Caco-2 (cell line): ENCODE data around the gene LRBA. TPM values are rescaled to one million over a fixed set of nuclear protein-coding genes. Genes with fewer than 3 reads are reported as not detected.

ENCODE experiments used
- BruUV-seq: library from RNA; stranded (reverse); fragments of 400-500 nt; replicated peaks from 2 replicates; lab custom pipeline; 2021; lab: Mats Ljungman, UMichigan
- CTCF ChIA-PET: fragments of 300-600 bp; sonication (Branson Sonifier 250); formaldehyde crosslinking; loops from one replicate; lab custom pipeline; 2022; ENCODE audit warnings: antibody characterized with exemption; lab: Charles Lee
- POLR2A ChIA-PET: fragments of 300-600 bp; sonication (Branson Sonifier 250); formaldehyde crosslinking; loops from one replicate; lab custom pipeline; 2022; ENCODE audit warnings: antibody characterized with exemption; lab: Charles Lee
- DNase-seq, 2 experiments: peaks; one replicate each; pipeline versions ENCODE4 v3.0.0 to v3.0.0-alpha.2; 2020 to 2022
- H3K27me3 ChIP-seq: replicated peaks from 2 replicates; pipeline ENCODE4 v1.6.0; 2011; ENCODE audit warnings: low read length; ENCODE audit not compliant: control insufficient read depth, insufficient read depth
- H3K36me3 ChIP-seq: 2 replicates; pipeline ENCODE4 v1.5.1; 2011; ENCODE audit warnings: low read length; ENCODE audit not compliant: control insufficient read depth, insufficient read depth
- H3K4me1 ChIP-seq: fragments of 250-450 bp; sonication (Bioruptor Pico); 2 replicates; pipeline ENCODE4 v1.5.1; 2020; ENCODE audit warnings: mild to moderate bottlenecking
- H3K4me3 ChIP-seq: 2 replicates; pipeline ENCODE4 v1.5.1; 2011; ENCODE audit warnings: low read depth, mild to moderate bottlenecking, control low read depth, low read length
- H3K9me3 ChIP-seq: fragments of 250-450 bp; sonication (Bioruptor Pico); 2 replicates; pipeline ENCODE4 v1.5.1; 2020; ENCODE audit warnings: mild to moderate bottlenecking, moderate library complexity
- H3K27ac Mint-ChIP-seq: one replicate; pipeline ENCODE4 v1.8.0; 2022; ENCODE audit warnings: mixed read lengths; ENCODE audit not compliant: unreplicated experiment
- H3K27me3 Mint-ChIP-seq: one replicate; pipeline ENCODE4 v1.8.0; 2022; ENCODE audit warnings: mixed read lengths; ENCODE audit not compliant: insufficient read depth, unreplicated experiment
- H3K36me3 Mint-ChIP-seq: one replicate; pipeline ENCODE4 v1.8.0; 2022; ENCODE audit warnings: mild to moderate bottlenecking, mixed read lengths; ENCODE audit not compliant: insufficient read depth, unreplicated experiment
- H3K4me1 Mint-ChIP-seq: one replicate; pipeline ENCODE4 v1.8.0; 2022; ENCODE audit warnings: low read depth, mixed read lengths; ENCODE audit not compliant: unreplicated experiment
- H3K4me3 Mint-ChIP-seq: one replicate; pipeline ENCODE4 v1.8.0; 2022; ENCODE audit warnings: mild to moderate bottlenecking, moderate library complexity, mixed read lengths; ENCODE audit not compliant: unreplicated experiment
- H3K9me3 Mint-ChIP-seq: one replicate; pipeline ENCODE4 v1.8.0; 2022; ENCODE audit warnings: mixed read lengths; ENCODE audit not compliant: unreplicated experiment
- intact Hi-C: fragments of 100-400 bp; cut with micrococcal nuclease; formaldehyde crosslinking; loops from one replicate; pipeline ENCODE4 v1.10.0; 2022; ENCODE audit not compliant: unreplicated experiment
- total RNA-seq: library from RNA; stranded (reverse); gene quantifications from 2 replicates; pipeline ENCODE4 v1.2.3, GENCODE V29; 2022
- TF ChIP-seq, protein P1 (sequence below), 2 experiments: fragments of 200-600 bp in 1 of 2; IDR thresholded peaks; 1 replicate in 1 of 2; 2 replicates in 1 of 2; pipeline versions ENCODE4 v1.5.1 to v1.8.0; 2011 to 2022; ENCODE audit warnings: antibody characterized with exemption in 1 of 2, control low read depth in 1 of 2, inconsistent platforms in 1 of 2, low read depth in 1 of 2, low read length in 1 of 2, mild to moderate bottlenecking in 1 of 2, moderate library complexity in 1 of 2; ENCODE audit not compliant: insufficient read depth in 1 of 2, severe bottlenecking in 1 of 2, unreplicated experiment in 1 of 2

LRBA gene
- total RNA-seq, 1 experiment from 2014 or later = 53.2 TPM

GRCh38 chr4:150773729-150774449, 241.2 kb downstream of the LRBA start:
- Histone ChIP-seq H3K4me3 (no peak overlapping the region), H3K36me3 (no peaks in the 10 kb centered on the region; the same call in 1 of the 2 replicates), H3K9me3 (no peaks in the 10 kb centered on the region), H3K27me3 (no peaks in the 10 kb centered on the region), H3K4me1 (peaks cover 57% of the 10 kb centered on the region)
- DNase-seq = no peak
- peaks cover 11% of the 10 kb centered on the region for H3K9me3 Mint-ChIP-seq
- intact Hi-C loops = no loop called here
- no TSS peak for BruUV-seq
- TF ChIP-seq, protein P1, sequence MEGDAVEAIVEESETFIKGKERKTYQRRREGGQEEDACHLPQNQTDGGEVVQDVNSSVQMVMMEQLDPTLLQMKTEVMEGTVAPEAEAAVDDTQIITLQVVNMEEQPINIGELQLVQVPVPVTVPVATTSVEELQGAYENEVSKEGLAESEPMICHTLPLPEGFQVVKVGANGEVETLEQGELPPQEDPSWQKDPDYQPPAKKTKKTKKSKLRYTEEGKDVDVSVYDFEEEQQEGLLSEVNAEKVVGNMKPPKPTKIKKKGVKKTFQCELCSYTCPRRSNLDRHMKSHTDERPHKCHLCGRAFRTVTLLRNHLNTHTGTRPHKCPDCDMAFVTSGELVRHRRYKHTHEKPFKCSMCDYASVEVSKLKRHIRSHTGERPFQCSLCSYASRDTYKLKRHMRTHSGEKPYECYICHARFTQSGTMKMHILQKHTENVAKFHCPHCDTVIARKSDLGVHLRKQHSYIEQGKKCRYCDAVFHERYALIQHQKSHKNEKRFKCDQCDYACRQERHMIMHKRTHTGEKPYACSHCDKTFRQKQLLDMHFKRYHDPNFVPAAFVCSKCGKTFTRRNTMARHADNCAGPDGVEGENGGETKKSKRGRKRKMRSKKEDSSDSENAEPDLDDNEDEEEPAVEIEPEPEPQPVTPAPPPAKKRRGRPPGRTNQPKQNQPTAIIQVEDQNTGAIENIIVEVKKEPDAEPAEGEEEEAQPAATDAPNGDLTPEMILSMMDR (IDR thresholded peaks at IDR 0.05; ENCODE audit: insufficient read depth in 1 of 2, low read depth in 1 of 2, low read length in 1 of 2, severe bottlenecking in 1 of 2, unreplicated experiment in 1 of 2) = no peak
- peaks cover 10% of the 10 kb centered on the region for H3K36me3 Mint-ChIP-seq
- H3K4me3 Mint-ChIP-seq = no peak overlapping the region
- H3K27ac Mint-ChIP-seq = no peak overlapping the region
- ChIA-PET CTCF (no interaction called here), POLR2A (no interaction called here)
- no peaks in the 10 kb centered on the region for H3K27me3 Mint-ChIP-seq
- peaks cover 32% of the 10 kb centered on the region for H3K4me1 Mint-ChIP-seq

DNA sequence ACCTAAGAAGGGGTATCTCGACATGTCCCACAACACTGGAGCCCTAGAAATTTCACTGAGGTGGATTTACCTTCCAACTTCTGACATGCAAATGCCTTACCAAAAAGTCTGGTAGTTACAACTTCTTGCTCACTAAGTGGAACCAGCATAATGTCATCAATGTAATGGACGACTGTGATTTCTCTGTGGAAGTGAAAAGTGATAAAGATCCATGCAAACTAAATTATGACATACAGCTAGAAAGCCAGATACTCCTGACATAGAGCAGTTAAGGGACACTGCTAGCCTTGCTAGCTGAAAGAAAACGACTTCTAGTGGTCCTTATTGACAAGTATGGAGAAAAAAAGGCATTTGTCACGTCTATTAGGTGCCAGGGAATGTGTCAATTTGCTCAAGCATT, 242.1 kb downstream of the LRBA start:
- no peak for DNase-seq
- POLR2A ChIA-PET = no interaction called here
- no TSS peak for BruUV-seq
- CTCF ChIA-PET = no interaction called here
- Histone ChIP-seq H3K4me1 (peaks cover 56% of the 10 kb centered on the region), H3K27me3 (no peaks in the 10 kb centered on the region), H3K36me3 (no peaks in the 10 kb centered on the region; the same call in 1 of the 2 replicates), H3K4me3 (no peak overlapping the region), H3K9me3 (no peaks in the 10 kb centered on the region)
- H3K9me3 Mint-ChIP-seq = peaks cover 11% of the 10 kb centered on the region
- H3K36me3 Mint-ChIP-seq = peaks cover 10% of the 10 kb centered on the region
- H3K4me3 Mint-ChIP-seq = no peak overlapping the region
- no peak overlapping the region for H3K27ac Mint-ChIP-seq
- peaks cover 40% of the 10 kb centered on the region for H3K4me1 Mint-ChIP-seq
- no peaks in the 10 kb centered on the region for H3K27me3 Mint-ChIP-seq
- TF ChIP-seq, protein P1 (IDR thresholded peaks at IDR 0.05; ENCODE audit: insufficient read depth in 1 of 2, low read depth in 1 of 2, low read length in 1 of 2, severe bottlenecking in 1 of 2, unreplicated experiment in 1 of 2) = no peak
- intact Hi-C loops = no loop called here

DNA sequence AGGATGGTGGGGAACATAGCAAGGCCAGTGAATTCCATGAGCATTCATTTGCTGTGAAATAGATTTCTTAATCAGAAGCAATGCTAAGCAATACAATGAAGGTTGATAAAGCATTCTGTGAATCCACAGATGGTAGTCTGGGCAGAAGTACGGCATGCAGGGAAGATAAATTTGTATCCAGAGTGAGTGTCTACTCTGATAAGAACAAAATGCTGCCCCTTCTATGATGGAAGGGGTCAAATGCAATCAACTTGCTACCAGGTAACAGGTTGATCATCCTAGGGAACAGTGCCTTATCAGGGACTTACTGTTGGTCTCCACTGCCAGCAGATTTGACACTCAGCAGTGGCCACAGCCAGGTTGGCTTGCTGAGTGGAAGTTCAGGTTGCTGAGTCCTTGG, 243.7 kb downstream of the LRBA start:
- H3K36me3 ChIP-seq = no peaks in the 10 kb centered on the region; the same call in 1 of the 2 replicates

More for the DNA sequence above, 243.7 kb downstream of the LRBA start:
- Mint-ChIP-seq H3K4me1 (peaks cover 43% of the 10 kb centered on the region), H3K27me3 (no peaks in the 10 kb centered on the region), H3K27ac (no peak overlapping the region), H3K9me3 (peaks cover 11% of the 10 kb centered on the region), H3K36me3 (peaks cover 10% of the 10 kb centered on the region), H3K4me3 (no peak overlapping the region)
- Histone ChIP-seq H3K4me3 (no peak overlapping the region), H3K9me3 (no peaks in the 10 kb centered on the region), H3K27me3 (no peaks in the 10 kb centered on the region), H3K4me1 (peaks cover 46% of the 10 kb centered on the region)
- TF ChIP-seq, protein P1 (IDR thresholded peaks at IDR 0.05; ENCODE audit: insufficient read depth in 1 of 2, low read depth in 1 of 2, low read length in 1 of 2, severe bottlenecking in 1 of 2, unreplicated experiment in 1 of 2) = no peak
- no peak for DNase-seq
- BruUV-seq = no TSS peak
- POLR2A ChIA-PET = no interaction called here
- CTCF ChIA-PET = no interaction called here
- intact Hi-C loops = no loop called here
